B cell (primary cell): Measurements from ENCODE around the gene SPEN. TPM values are rescaled to one million over a fixed set of nuclear protein-coding genes. Genes with fewer than 3 reads are reported as not detected.

Experiments
- ATAC-seq: fragments of 200-7000 bp; cut with Tn5 transposase; one replicate; pipeline ENCODE4 v1.10.0; 2021; ENCODE audit warnings: low read depth, mild to moderate bottlenecking, moderate number of reproducible peaks, moderate library complexity
- CTCF ChIA-PET: fragments of 350-600 bp; sonication (Branson Sonifier 250); formaldehyde crosslinking; loops from one replicate; lab custom pipeline; 2021; ENCODE audit warnings: antibody characterized with exemption, inconsistent platforms; lab: Charles Lee
- POLR2A ChIA-PET: fragments of 350-600 bp; sonication (Branson Sonifier 250); formaldehyde crosslinking; loops from one replicate; lab custom pipeline; 2021; ENCODE audit warnings: antibody characterized with exemption; lab: Charles Lee
- DNase-seq: peaks from one replicate; pipeline ENCODE4 v3.0.0; 2013
- H2AFZ ChIP-seq: 2 replicates; pipeline ENCODE4 v1.6.1; 2012; ENCODE audit warnings: mild to moderate bottlenecking, low read depth, low read length; ENCODE audit not compliant: insufficient read depth, poor library complexity, severe bottlenecking
- H3K27ac ChIP-seq, 2 donors: 1 replicate in 1 of 2; 2 replicates in 1 of 2; pipeline ENCODE4 v1.5.1; 2012 to 2013; ENCODE audit warnings: low read length in 2 of 2, mild to moderate bottlenecking in 2 of 2, moderate library complexity in 1 of 2
- H3K27me3 ChIP-seq, 4 experiments: fragments of 200-600 bp in 1 of 4; sonication (generic) in 1 of 4; replicated peaks in 1 of 4; 1 replicate in 2 of 4; 2 replicates in 2 of 4; pipeline versions ENCODE4 v1.6.1 to v1.7.0; 2013 to 2016; ENCODE audit warnings: low read length in 3 of 4, mild to moderate bottlenecking in 2 of 4, mixed read lengths in 1 of 4, moderate library complexity in 1 of 4; ENCODE audit not compliant: insufficient read depth in 4 of 4, control insufficient read depth in 3 of 4; ENCODE audit errors: control extremely low read depth in 1 of 4
- H3K36me3 ChIP-seq, 2 experiments: replicated peaks in 1 of 2; 1 replicate in 1 of 2; 2 replicates in 1 of 2; pipeline versions ENCODE4 v1.6.1 to v1.7.1; 2013; ENCODE audit warnings: low read length in 1 of 2; ENCODE audit not compliant: insufficient read depth in 2 of 2, control insufficient read depth in 1 of 2; ENCODE audit errors: control extremely low read depth in 1 of 2, extremely low read depth in 1 of 2
- H3K4me1 ChIP-seq, 2 donors: fragments of 200-600 bp in 1 of 2; sonication (generic) in 1 of 2; 1 replicate in 1 of 2; 2 replicates in 1 of 2; pipeline versions ENCODE4 v1.5.1 to v1.6.1; 2013 to 2017; ENCODE audit warnings: low read length in 2 of 2; ENCODE audit not compliant: control insufficient read depth in 2 of 2, insufficient read depth in 2 of 2
- H3K4me2 ChIP-seq: replicated peaks from 2 replicates; pipeline ENCODE3; 2012; ENCODE audit warnings: mild to moderate bottlenecking, low read depth, low read length; ENCODE audit not compliant: poor library complexity, severe bottlenecking
- H3K4me3 ChIP-seq, 5 experiments: fragments of 200-600 bp in 1 of 5; sonication (generic) in 1 of 5; 1 replicate in 3 of 5; 2 replicates in 2 of 5; pipeline versions ENCODE4 v1.5.1 to v1.7.0; 2011 to 2016; ENCODE audit warnings: low read length in 4 of 5, mild to moderate bottlenecking in 4 of 5, low read depth in 2 of 5, control low read depth in 1 of 5, moderate library complexity in 1 of 5; ENCODE audit not compliant: insufficient read depth in 1 of 5; ENCODE audit errors: control extremely low read depth in 1 of 5, extremely low read depth in 1 of 5
- H3K79me2 ChIP-seq: fragments of 200-600 bp; sonication (generic); one replicate; pipeline ENCODE4 v1.6.0; 2016; ENCODE audit warnings: low read length; ENCODE audit not compliant: control insufficient read depth, insufficient read depth
- H3K9ac ChIP-seq: fragments of 200-600 bp; sonication (generic); 2 replicates; pipeline ENCODE4 v1.6.1; 2017; ENCODE audit warnings: mild to moderate bottlenecking, low read length, moderate library complexity
- H3K9me3 ChIP-seq, 3 donors: one replicate each; pipeline versions ENCODE4 v1.6.1 to v1.7.1; 2013; ENCODE audit warnings: low read length in 2 of 3; ENCODE audit not compliant: control insufficient read depth in 2 of 3, insufficient read depth in 1 of 3; ENCODE audit errors: control extremely low read depth in 1 of 3
- H4K20me1 ChIP-seq: 2 replicates; pipeline ENCODE4 v1.6.0; 2012; ENCODE audit warnings: mild to moderate bottlenecking, low read length; ENCODE audit not compliant: insufficient read depth, control insufficient read depth, poor library complexity, severe bottlenecking
- H3K27ac Mint-ChIP-seq: one replicate; pipeline ENCODE4 v1.8.0; 2021; ENCODE audit warnings: mixed read lengths
- H3K27me3 Mint-ChIP-seq: one replicate; pipeline ENCODE4 v1.8.0; 2021; ENCODE audit warnings: mixed read lengths
- H3K4me1 Mint-ChIP-seq: one replicate; pipeline ENCODE4 v1.8.0; 2021; ENCODE audit warnings: mixed read lengths
- H3K4me3 Mint-ChIP-seq: one replicate; pipeline ENCODE4 v1.8.0; 2021; ENCODE audit warnings: mixed read lengths
- H3K9me3 Mint-ChIP-seq: one replicate; pipeline ENCODE4 v1.8.0; 2022; ENCODE audit warnings: mixed read lengths; ENCODE audit not compliant: insufficient read depth
- EZH2 ChIP-seq: IDR thresholded peaks from 2 replicates; pipeline ENCODE4 v1.6.1; 2012; ENCODE audit warnings: borderline replicate concordance, low read depth, mild to moderate bottlenecking, moderate library complexity, low read length; ENCODE audit not compliant: insufficient read depth, poor library complexity, severe bottlenecking
- WGBS: methylation state at CpG from one replicate; pipeline ENCODE4 v1.1.5; 2013; ENCODE audit warnings: missing lambda C conversion rate; ENCODE audit not compliant: insufficient coverage; 5-methylcytosine and 5-hydroxymethylcytosine counted together
- intact Hi-C: fragments of 100-400 bp; cut with micrococcal nuclease; formaldehyde crosslinking; loops from one replicate; pipeline ENCODE4 v1.10.0; 2022
- polyA plus RNA-seq: library from polyadenylated mRNA; depleted of rRNA; stranded (reverse); fragments of >200 nt; gene quantifications from 2 replicates; pipeline ENCODE4 v1.2.3, GENCODE V29; 2012
- total RNA-seq, 2 donors: library from RNA; stranded (reverse); fragments of 120-200 nt in 1 of 2; gene quantifications; 1 replicate in 1 of 2; 2 replicates in 1 of 2; pipeline versions ENCODE4 v1.2.3 to v1.2.4, GENCODE V29; 2013 to 2022
- TF ChIP-seq, protein P1 (sequence below): fragments of 200-600 bp; IDR thresholded peaks from one replicate; pipeline ENCODE4 v1.8.0; 2022; ENCODE audit warnings: antibody characterized with exemption, mild to moderate bottlenecking

The SPEN gene
- total and polyA plus RNA-seq, 2 donors (not counting 1 experiment from before 2014, with no cell fraction given): 29.1 to 126 TPM

DNA sequence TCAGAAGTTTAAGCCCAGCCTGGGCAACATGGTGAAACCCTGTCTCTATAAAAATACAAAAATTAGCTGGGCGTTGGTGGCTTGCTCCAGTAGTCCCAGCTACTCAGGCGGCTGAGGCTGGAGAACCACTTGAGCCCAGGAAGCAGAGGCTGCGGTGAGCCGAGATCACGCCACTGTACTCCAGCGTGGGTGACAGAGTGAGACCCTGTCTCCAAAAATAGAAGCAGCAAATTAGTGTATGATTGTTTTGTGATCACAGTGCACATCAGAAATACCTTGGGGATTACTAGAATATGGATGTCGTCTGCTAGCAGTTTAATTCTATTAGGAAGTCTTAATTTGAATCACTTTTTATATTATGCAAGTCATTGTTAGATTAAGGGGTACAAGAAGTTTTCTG is 69.4 kb downstream of the SPEN start:
- Histone ChIP-seq H3K4me3 (no peak overlapping the region), H3K4me2 (no peak overlapping the region), H3K27ac (peak overlapping the region in 1 of 2 donors; percentile 46), H4K20me1 (peaks cover 6% of the 10 kb centered on the region), H3K27me3 (no peaks in the 10 kb centered on the region), H3K9ac (no peak overlapping the region), H3K4me1 (peaks cover 6 to 13% of the 10 kb centered on the region in 2 donors), H3K36me3 (peaks cover 13 to 63% of the 10 kb centered on the region in 2 experiments), H3K79me2 (peaks cover 63% of the 10 kb centered on the region), H3K9me3 (no peaks in the 10 kb centered on the region), H2AFZ (no peak overlapping the region)
- ChIA-PET CTCF (interaction anchor here (0.6 to 5.5 kb wide), 7 partner anchors 19 to 114 kb away, joined by 3 to 34 read pairs (median 3); no protein-coding TSS in a partner anchor), POLR2A (interaction anchor here (0.6 kb wide), 1 partner anchor 47 kb away, joined by 4 read pairs; no protein-coding TSS in a partner anchor)
- ATAC-seq (no peak), DNase-seq (no peak)
- WGBS: 63% methylated on average over 6 of the region's 7 CpGs
- Mint-ChIP-seq H3K27me3 (no peaks in the 10 kb centered on the region), H3K27ac (peak overlapping the region; percentile 65), H3K4me1 (peaks cover 27% of the 10 kb centered on the region), H3K9me3 (no peaks in the 10 kb centered on the region), H3K4me3 (peak overlapping the region; percentile 34)
- intact Hi-C loops: loop anchor here (5.0 kb wide), 1 partner anchor 100 kb away; no protein-coding TSS in a partner anchor
- no peak for TF ChIP-seq EZH2
- TF ChIP-seq, protein P1, sequence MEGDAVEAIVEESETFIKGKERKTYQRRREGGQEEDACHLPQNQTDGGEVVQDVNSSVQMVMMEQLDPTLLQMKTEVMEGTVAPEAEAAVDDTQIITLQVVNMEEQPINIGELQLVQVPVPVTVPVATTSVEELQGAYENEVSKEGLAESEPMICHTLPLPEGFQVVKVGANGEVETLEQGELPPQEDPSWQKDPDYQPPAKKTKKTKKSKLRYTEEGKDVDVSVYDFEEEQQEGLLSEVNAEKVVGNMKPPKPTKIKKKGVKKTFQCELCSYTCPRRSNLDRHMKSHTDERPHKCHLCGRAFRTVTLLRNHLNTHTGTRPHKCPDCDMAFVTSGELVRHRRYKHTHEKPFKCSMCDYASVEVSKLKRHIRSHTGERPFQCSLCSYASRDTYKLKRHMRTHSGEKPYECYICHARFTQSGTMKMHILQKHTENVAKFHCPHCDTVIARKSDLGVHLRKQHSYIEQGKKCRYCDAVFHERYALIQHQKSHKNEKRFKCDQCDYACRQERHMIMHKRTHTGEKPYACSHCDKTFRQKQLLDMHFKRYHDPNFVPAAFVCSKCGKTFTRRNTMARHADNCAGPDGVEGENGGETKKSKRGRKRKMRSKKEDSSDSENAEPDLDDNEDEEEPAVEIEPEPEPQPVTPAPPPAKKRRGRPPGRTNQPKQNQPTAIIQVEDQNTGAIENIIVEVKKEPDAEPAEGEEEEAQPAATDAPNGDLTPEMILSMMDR: no peak

DNA sequence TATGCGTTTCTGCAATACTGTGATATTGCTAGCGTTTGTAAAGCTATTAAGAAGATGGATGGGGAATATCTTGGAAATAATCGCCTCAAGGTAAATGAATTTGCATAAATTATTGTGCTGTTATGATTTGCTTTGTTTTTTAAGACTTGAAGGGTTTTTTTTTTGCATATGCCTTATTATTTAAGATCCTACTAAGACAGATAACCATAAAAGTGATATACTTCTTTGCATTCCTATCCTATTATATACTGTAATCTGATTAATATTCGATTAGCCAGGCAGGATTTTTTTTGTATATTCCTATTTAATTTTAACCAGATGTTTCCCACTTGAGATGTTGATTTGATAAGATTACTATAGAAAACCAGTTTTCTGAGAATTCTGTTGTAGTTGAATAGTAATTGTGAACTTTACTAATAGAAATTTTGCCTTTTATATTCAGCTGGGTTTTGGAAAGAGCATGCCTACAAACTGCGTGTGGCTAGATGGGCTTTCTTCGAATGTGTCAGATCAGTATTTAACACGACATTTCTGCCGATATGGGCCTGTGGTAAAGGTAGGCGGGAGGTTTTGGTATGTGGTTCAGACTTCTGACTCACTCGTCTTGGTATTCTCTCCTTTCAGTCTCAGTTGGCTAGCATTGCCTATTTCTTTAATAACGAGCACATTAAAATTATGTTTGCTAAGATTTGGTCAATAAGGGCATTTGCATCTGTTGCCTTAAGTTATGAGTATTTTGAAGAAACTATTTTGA is 71.6 kb downstream of the SPEN start:
- Histone ChIP-seq H3K27ac (peak overlapping the region in 1 of 2 donors; percentile 43), H3K79me2 (peaks cover 47% of the 10 kb centered on the region), H3K27me3 (no peaks in the 10 kb centered on the region), H3K36me3 (peaks cover 3 to 70% of the 10 kb centered on the region in 2 experiments), H3K4me2 (no peak overlapping the region), H3K4me1 (peaks cover 6 to 13% of the 10 kb centered on the region in 2 donors), H3K9ac (no peak overlapping the region), H2AFZ (no peak overlapping the region), H3K9me3 (no peaks in the 10 kb centered on the region), H4K20me1 (peaks cover 6% of the 10 kb centered on the region), H3K4me3 (no peak overlapping the region)
- no peak overlapping the region for H3K4me3 Mint-ChIP-seq
- H3K9me3 Mint-ChIP-seq: no peaks in the 10 kb centered on the region
- H3K27ac Mint-ChIP-seq: peak overlapping the region; percentile 18
- intact Hi-C loops: loop anchor here (5.0 kb wide), 1 partner anchor 102 kb away; no protein-coding TSS in a partner anchor
- 83% methylated on average over 6 of the region's 11 CpGs for WGBS
- TF ChIP-seq, protein P1: no peak
- TF ChIP-seq EZH2: no peak
- no peaks in the 10 kb centered on the region for H3K27me3 Mint-ChIP-seq
- peaks cover 26% of the 10 kb centered on the region for H3K4me1 Mint-ChIP-seq
- no peak for DNase-seq
- CTCF ChIA-PET: interaction anchor here (1.5 to 5.5 kb wide), 2 partner anchors 7 to 104 kb away, joined by 7 to 34 read pairs; no protein-coding TSS in a partner anchor
- no peak for ATAC-seq
- POLR2A ChIA-PET: no interaction called here
